HG02763 (cell line): ENCODE results near the gene UCP3.
A peak's percentile ranks its signal among the peaks of the same experiment; 100 is the strongest.

Source experiments
- ATAC-seq: cut with Tn5 transposase; IDR thresholded peaks from one replicate; pipeline ENCODE4 v1.9.1; 2021; ENCODE audit warnings: mild to moderate bottlenecking, moderate library complexity; ENCODE audit not compliant: unreplicated experiment

The UCP3 gene

DNA sequence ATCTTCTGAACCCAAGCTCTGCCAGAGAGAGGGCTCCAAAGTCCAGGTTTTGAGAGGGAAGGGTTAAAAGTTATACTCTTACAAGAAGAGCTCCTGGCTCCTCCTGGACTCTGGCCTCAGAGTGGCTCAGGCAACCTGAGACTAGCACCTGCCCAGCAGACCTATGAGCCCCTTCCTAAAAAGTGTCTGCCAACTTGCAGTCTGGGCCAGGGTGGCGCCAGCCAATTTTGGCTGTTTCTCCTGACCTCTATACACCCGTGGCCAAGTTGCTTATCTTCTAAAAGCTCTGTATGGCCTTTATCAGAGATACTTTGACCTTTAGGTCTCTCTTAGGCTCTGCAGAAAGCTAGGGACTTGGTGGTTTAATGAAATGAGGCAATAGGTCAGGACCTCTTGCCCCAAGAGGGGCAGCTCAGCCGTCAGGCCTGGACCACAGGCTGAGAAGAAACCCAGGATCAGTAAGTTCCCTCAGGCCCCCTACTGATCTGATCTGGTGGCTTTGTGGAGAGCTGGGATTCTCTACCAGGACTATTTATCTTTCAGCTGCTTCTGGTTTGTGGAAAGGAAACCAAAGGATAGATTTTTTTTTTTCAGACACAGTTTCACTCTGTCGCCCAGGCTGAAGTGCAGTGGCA is 10.3 kb upstream of the UCP3 start:
- no peak for ATAC-seq

DNA sequence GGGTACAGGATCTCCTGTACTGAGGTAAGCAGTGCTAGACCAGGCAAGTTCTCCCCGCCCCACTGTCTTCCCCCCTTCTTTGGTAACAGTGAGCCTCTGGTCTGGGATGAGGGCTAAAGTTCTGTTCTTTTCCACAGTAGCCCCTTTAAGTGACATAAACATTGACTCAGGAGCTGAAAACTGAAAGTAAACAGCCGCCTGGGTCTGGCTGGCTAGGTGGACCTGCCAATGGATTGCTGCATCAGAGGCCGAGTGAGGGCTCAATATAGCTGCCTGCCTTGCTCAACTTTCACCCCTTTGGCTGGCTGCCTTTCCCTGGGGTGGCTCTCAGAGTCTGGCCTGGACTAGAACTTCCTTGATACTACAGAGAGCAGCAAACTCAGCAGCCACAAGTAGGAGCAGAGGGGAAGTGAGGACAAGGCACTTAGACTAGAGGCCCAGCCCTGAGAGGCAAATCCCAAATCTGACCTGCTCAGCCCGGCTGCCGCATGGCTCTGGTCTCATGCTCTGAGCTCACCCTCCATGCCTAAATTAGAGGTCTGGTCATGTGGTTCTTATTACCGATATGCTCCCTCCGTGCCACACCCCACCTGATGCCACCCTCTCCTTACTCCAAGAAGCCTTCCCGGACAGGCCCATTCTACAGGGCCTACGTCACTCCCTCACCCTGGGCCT is 9.6 kb upstream of the UCP3 start:
- no peak for ATAC-seq

DNA sequence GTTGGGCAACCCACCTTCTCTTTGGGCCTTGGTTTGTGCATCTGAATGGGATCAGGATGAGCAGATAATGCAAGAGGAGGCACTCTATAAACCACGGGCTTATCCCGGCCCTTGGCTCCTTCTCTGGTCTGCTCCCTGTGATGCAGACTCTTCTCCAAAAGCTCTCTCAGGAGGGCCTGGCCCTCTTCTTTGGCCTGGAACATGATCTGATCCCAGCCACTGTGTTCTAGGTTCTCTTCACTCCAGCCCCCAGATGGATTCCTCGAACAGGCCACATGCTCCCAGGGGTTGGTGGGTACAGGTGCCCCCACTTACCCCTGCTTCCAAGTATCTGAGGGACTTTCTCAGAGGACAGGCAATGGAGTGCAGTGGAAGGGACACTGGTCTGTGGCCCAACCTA is 8.7 kb upstream of the UCP3 start:
- no peak for ATAC-seq

DNA sequence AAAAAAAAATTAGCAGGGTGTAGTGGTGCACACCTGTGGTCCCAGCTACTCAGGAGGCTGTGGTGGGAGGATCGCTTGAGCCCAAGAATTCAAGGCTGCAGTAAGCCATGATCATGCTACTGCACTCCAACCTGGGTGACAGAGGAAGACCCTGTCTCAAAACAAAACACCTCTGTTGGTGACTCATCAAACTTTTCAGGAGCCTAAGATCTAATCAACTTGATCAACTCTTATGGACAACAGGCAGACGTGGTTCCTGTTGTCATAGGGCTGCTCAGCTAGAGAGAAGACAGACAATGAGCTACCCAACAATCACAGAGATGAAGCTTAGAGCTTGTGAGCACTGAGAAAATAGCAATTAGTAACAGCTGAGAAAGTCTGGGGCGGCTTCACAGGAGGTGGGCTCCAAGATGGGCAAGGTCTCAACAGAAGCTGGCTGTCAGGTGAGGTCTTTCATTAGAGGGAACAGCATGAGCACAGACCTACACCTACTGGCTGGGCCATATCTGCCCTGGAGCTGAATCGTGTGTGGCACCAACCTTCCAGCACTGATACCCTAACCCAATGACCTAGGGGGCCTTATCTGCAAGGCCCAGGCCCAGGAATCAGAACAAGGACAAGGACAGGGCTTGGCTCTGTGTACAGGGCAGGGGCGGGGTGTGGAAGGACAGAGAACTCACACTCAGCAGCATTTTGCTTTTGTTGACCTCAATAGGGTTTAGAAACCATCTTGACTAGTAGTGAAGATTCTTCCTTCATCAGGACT is 7.2 kb upstream of the UCP3 start:
- ATAC-seq = no peak

DNA sequence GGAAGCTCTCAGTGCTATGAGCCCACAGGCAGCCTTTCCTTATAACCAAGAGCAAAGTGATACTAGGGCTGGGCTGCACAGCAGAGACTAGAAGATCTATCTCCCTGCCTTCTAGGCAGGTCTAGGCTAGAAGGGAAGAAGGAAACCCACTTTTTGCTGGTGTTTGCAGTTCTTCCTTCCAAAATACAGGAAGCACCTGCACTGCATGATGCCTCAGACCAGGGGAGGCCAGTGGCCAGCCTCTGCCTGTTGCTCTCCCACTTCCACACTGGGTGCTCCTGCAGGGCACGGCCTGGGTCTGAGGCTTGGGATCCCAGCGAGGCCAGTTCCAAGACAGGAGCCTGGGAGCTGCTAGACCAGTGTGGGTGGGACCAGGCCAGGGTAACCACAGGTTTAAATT is 6.0 kb upstream of the UCP3 start:
- no peak for ATAC-seq

DNA sequence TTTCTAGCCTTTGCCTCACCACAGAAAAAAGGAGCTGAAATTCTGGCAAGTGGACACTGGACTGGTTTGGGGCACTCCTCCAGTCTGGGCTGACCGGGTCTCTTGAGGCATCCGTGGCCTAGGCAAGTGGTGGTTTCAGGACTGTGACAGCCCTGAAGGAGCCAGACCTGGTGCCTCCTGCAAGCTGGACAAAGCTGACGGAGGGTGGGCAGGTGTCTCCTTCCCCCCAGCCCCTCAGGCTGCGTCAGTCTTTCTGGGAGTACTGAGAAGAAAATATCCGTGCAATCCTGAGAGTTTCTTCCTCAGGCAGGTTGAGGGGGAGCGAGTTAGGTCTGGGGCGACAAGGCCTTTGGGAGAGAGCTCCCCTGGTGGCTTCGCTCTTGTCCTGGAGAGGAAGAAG is 4.3 kb upstream of the UCP3 start:
- ATAC-seq = no peak

DNA sequence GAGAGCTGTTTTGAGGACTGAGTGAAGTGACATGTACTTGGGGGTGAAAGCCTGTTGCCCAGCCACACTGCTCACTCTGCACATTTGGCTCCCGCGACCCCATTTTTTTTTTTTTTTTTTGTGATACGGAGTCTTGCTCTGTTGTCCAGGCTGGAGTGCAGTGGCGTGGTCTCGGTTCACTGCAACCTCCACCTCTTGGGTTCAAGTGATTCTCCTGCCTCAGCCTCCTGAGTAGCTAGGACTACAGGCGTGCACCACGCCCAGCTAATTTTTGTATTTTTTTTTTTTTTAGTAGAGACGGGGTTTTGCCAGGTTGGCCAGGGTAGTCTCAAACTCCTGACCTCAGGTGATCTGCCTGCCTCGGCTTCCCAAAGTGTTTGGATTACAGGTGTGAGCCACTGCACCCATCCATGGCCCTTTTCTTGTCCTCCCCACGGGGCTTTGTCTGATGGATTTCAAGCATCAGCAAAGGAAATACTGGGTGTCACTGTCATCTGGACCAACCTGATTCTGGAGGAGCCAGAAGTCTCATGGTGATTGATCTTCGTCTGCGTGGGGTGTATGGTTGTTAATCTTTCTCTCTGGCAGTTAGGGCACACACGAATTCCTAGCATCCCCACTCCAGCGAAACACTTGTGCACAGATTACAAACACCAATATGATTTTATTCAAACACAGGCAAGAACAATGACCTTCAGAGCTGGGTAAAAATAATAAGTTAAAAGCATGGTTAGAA is 3.4 kb upstream of the UCP3 start:
- no peak for ATAC-seq

DNA sequence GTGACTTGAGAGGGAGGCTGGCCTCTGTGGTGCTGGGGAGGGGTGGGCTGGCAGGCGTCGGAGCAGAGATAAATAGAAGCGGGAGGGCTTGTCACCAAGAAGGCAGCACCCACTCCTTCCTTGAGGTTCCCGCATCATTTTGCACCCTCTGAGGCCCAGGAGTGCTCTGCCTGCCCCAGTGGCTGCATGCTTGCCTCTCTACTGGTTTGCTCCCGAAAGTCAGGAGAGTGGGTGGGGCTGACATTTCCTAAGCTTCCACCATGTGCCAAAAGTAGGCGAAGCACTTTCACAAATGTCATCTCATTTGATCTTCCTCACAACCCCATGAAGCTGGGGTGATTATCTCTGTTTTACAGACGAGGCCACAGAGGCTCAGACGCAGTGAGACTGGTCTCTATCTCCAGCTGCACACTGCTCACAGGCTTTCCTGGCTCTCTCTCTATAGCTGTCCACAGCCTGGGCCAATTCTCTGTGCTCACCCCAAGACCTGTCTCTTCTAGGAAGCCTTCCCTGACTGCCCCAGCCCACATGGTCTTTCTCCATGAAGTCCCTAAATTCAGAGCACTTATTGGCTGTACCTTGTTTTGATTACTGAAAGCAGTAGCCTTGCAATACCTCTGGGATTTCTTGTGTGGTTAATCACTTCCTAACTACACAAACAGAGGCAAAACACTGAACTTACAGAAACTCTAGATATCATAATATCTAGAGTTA is 2.6 kb upstream of the UCP3 start:
- peak; percentile 52 for ATAC-seq

DNA sequence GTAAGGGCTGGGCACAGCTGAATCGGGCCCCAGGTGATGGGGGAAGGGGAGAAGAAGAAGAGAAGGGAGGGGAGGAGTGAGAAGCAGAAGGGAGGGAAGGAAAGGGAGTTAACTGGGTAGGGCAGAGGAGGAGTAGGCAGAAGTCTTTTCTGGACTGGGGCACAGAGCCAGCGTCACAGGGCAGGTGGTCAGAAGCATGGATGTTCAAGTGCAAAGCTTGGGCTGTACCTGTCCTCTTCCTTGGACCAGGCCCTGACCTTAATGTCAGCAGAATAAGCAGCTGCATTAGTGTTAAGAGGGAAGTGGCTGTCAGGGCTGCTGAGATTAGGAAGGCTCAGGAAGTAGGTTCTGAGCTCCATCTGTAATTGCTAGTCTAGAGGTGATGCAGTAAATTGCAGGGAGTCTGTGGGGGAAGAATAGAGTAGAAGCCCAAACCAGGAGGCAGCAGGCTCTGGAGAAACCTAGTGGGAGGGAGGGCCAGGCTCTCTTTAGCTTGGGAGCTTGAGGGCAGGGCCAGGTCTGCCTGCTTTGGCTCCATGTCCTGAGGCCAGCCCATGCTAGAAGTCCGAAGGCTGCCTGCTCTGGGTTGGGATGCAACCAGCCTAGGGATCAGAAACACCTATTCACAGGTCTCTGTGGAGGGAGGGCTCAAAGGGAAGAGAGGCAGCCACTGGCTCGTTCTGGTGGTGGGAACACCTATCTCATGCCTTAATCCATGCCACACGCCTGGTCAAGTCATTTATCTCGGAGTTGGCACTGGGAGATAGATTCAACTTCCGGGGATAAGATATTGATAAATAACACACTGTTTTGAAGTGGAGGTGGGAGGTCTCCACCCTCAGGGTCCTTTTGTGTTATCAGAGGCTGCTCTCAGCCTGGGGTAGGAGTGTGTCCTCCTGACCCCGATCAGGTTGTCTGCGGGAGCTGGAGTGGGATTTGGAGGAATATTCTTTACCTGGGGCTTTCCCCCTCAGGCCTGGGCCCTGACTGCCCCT is 1.7 kb upstream of the UCP3 start:
- no peak for ATAC-seq

DNA sequence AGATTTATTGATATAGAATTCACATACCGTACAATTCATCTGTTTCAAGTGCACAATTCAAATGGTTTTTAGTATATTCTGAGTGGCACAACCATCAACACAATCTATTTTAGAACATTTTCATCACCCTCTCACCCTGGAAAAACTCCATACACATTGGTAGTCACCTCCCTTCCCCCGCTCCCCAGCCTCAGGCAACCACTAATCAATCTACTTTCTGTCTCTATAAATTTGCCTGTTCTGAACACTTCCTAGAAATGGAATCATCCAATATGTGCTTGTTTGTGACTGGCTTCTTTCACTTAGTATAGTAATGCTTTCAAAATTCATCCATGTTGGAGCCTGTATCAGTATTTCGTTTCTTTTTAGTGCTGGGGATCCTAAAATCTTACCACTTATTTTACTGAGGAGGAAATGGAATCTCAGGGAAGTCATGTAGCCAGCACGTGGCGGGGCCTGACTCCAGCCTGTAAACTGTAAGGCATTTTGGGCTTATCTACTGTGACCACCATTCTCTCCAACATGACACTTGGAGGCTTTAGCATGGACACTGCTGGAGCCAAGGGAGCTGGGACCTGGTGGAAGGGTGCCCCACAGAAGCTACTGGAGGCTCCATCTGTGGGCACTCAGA is 905 bp upstream of the UCP3 start:
- ATAC-seq = no peak

DNA sequence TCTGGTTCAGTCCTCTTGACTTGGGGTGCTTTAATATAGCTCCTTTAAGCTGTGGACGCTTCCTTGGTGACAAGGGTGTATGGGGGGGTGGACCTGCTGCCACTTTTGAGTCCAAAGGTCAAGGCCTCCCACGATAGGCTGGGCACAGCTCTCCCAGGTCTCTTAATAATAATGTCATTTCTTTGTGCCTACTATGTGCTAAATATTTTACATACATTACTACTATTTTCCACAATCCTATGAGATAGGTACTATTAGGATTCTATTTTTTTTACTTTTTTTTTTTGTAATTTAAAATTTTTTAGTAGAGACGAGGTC is 304 bp upstream of the UCP3 start:
- ATAC-seq = no peak

DNA sequence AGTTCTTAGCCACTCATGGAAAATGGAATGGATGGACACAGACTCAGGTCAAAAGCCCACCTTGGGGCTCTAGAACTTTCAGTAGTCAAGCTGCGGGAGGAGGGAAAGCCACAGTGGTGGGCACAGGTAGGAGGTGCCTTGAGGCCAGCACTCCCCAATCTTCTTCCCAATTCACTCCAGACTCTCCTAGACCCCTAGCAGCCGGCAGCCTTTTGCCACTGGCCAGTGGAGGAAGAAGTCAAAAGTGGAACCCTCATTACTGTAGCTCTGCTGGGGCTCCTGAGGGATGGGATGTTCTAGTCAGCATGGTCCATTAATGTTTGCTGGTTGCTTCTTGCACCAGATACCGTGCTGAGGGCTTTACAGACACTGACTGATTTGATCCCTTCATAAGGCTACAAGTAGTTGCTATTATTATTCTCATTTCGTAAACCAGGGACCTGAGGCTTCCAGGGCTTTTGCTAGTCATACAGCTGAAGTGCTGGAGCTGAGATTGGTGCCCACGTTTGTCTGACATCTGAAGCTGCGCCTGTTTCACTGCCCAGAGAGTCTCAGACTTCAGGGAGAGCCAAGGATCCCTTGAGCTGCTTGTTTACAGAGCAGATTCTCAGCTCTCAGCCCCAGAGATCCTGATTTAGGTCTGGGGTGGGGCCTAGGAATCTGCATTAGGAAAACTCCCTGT is 1.1 kb downstream of the UCP3 start:
- no peak for ATAC-seq

DNA sequence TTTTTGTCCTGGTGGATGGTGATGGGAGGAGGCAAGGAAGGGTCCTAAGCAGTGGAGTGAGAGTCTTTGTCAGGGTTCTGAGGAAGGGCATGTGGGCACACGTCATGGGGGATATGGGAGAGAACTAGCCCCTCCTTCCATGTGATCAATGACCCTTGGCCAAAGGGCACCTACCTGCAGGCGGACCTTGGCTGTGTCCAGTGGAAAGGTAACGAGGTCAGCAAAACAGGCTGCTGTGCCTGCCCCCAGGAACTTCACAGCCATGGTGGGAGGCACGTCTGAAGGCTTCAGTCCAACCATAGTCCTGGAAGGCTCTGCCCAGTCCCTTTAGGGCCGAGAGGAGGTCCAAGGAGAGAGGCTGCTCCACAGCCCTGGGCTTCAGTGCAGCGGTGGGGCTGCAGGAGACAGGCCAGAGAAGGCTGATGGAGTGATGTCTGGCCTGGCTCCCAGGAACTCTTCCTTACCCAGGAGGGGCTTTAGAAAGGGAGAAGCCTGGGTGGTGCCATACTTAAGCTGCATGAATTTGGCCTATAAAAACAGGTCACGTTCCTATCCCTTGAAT is 2.1 kb downstream of the UCP3 start:
- no peak for ATAC-seq

DNA sequence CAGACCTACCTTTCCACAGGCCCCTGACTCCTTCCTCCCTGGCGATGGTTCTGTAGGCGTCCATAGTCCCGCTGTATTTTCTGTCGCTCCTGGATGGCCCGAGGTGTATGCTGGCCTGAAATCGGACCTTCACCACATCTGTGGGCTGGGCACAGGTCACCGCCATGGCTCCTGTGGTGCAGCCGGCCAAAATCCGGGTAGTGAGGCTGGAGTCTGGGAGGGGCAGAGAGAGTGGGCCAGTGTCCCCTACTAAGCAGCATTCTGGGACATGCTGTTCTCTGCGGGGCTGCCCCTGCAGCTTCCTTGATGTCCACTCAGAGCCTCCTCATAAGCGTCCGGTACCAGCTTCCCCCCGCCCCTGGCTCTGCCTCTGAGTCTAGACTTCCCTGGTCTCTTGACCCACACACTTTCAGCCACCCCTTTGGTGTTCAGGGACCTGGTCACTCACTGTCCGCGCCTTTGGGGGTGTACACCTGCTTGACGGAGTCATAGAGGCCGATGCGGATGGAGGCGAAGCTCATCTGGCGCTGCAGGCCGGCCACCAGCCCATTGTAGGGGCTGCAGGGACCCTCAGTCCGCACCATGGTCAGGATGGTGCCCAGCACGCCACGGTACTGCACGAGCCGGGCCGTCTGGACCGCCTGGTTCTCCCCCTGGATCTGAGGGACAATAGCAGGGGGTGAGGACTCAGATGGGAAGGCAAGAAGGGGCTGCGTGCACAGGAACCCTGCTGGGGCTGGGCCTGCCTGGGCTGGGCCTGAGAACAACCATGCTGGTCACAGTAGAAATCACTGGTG is 3.0 kb downstream of the UCP3 start:
- ATAC-seq = no peak

DNA sequence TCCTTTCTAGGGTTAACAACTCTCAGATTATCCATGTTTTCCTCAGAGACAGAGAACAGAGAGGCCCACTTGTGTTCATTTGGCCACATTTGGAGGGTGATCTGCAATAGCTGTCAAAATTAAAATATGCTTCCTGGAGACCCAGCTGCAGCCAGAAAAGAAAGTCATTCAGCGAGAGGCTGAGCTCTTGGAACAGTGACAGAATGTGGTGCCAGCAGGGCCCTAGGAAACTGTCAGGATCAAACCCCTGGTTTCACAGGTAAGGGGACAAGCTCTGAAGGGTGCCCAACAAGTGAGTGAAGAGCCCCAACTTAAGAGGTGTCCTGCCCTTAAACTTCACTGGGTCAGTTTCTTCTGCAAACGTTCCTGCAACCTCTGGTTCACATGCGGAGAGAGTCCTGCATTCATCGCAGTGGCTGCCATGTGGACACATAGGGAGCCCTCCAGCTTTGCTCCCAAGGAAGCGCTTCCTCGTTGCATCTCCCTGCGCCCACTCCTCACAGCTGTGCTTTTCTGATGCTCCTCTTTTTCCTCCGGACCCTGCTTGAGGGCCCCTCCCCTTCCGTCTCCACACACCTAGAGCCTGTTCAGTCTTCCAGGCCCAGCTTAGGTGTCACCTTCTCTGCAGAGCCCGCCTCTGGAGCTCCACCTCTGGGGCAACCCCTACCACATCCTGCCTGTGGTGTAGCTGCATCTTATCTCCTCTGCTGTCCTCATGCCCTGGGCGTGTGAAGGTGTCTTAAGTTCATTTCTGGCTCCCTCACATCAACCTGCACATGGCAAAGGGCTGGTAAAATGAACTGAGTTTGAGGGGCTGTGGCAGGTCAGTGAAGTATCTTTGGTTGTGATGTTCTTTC is 3.9 kb downstream of the UCP3 start:
- no peak for ATAC-seq

DNA sequence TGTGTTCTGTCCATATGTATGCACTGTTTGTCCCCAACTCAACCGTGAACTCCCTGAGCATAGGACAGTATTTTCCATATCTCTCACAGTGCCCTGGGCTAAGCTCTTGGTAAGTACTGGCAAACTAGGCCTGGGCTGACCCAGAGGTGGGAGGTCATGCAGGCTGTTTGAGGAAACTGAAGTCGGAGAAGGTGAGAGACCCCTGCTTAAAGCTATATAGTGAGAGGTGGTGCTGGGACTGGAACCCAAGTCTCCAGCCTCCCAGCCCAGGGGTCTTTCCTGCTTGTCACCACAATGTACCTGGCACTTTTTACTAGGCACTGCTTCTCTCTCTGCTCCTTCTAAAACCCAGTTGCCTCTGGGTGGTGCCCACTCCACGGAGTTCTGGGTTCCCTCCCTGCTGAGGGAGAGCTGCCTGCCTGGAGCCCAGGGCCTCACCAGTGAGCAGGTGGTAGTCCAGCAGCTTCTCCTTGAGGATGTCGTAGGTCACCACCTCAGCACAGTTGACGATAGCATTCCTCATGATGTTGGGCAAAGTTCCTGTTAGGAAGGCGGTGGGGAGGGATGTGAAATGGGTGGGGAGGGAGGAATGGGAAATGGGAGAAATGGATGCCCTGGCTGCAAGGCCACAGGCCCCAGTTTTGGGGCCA is 4.7 kb downstream of the UCP3 start:
- ATAC-seq = no peak
